Measurements from ENCODE around the gene TMEM198. TPM values are rescaled to one million over a fixed set of nuclear protein-coding genes. Genes with fewer than 3 reads are reported as not detected.
A peak's percentile ranks its signal among the peaks of the same experiment; 100 is the strongest.

Gene TMEM198
- total RNA-seq, 3 donors from 2014 or later: 3.6 to 4.8 (median 4.3) TPM

- Mint-ChIP-seq H3K4me3 (no peak overlapping the region), H3K27me3 (ENCODE audit: low read depth) (peaks cover 42% of the 10 kb centered on the region), H3K9me3 (no peaks in the 10 kb centered on the region), H3K36me3 (ENCODE audit: insufficient read depth) (no peaks in the 10 kb centered on the region), H3K4me1 (ENCODE audit: low read depth) (peaks cover 8% of the 10 kb centered on the region)
- ATAC-seq (no peak), DNase-seq (no peak)
These were observed 12.1 kb downstream of the TMEM198 start for GRCh38 chr2:219555956-219556355.

GRCh38 chr2:219556413-219556812 is 12.6 kb downstream of the TMEM198 start:
- H3K9me3 Mint-ChIP-seq: no peaks in the 10 kb centered on the region
- ATAC-seq: no peak
- no peak overlapping the region for H3K4me3 Mint-ChIP-seq
- H3K36me3 Mint-ChIP-seq (ENCODE audit: insufficient read depth): no peaks in the 10 kb centered on the region
- peaks cover 8% of the 10 kb centered on the region for H3K4me1 Mint-ChIP-seq (ENCODE audit: low read depth)
- DNase-seq: no peak
- H3K27me3 Mint-ChIP-seq (ENCODE audit: low read depth): peaks cover 40% of the 10 kb centered on the region

DNA sequence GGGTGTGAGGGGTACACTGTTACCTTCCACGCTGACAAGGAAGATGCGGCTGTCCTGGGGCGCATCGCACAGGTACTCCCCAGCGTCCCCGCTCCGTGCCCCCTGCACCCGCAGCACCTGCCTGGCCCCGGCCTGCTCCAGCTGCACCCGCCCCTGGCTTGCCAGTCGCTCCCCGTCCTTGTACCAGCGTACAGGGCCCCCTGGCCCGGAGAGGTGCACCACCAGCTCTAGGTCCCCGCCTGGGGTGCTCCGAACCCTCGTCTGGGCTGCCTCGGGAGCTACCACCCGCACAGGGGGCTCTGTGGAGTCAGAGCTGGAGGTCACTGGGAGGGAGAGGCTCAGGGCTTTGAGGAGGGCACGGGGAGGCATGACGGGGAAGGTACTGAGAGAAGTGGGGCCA is 13.5 kb downstream of the TMEM198 start:
- H3K36me3 Mint-ChIP-seq (ENCODE audit: insufficient read depth): no peaks in the 10 kb centered on the region
- peaks cover 3% of the 10 kb centered on the region for H3K4me1 Mint-ChIP-seq (ENCODE audit: low read depth)
- no peak overlapping the region for H3K4me3 Mint-ChIP-seq
- peaks cover 35% of the 10 kb centered on the region for H3K27me3 Mint-ChIP-seq (ENCODE audit: low read depth)
- DNase-seq: no peak
- H3K9me3 Mint-ChIP-seq: no peaks in the 10 kb centered on the region
- no peak for ATAC-seq

GRCh38 chr2:219557791-219558785 is 14.3 kb downstream of the TMEM198 start:
- ATAC-seq (no peak), DNase-seq (no peak)
- Mint-ChIP-seq H3K27me3 (ENCODE audit: low read depth) (peaks cover 38% of the 10 kb centered on the region), H3K36me3 (ENCODE audit: insufficient read depth) (no peaks in the 10 kb centered on the region), H3K9me3 (no peaks in the 10 kb centered on the region), H3K4me1 (ENCODE audit: low read depth) (peaks cover 3% of the 10 kb centered on the region), H3K4me3 (no peak overlapping the region)

GRCh38 chr2:219559156-219559915 is 15.5 kb downstream of the TMEM198 start:
- ATAC-seq (no peak), DNase-seq (no peak)
- H3K4me1 Mint-ChIP-seq (ENCODE audit: low read depth): no peaks in the 10 kb centered on the region
- H3K4me3 Mint-ChIP-seq: no peak overlapping the region
- peaks cover 27% of the 10 kb centered on the region for H3K27me3 Mint-ChIP-seq (ENCODE audit: low read depth)
- H3K9me3 Mint-ChIP-seq: no peaks in the 10 kb centered on the region
- H3K36me3 Mint-ChIP-seq (ENCODE audit: insufficient read depth): no peaks in the 10 kb centered on the region

DNA sequence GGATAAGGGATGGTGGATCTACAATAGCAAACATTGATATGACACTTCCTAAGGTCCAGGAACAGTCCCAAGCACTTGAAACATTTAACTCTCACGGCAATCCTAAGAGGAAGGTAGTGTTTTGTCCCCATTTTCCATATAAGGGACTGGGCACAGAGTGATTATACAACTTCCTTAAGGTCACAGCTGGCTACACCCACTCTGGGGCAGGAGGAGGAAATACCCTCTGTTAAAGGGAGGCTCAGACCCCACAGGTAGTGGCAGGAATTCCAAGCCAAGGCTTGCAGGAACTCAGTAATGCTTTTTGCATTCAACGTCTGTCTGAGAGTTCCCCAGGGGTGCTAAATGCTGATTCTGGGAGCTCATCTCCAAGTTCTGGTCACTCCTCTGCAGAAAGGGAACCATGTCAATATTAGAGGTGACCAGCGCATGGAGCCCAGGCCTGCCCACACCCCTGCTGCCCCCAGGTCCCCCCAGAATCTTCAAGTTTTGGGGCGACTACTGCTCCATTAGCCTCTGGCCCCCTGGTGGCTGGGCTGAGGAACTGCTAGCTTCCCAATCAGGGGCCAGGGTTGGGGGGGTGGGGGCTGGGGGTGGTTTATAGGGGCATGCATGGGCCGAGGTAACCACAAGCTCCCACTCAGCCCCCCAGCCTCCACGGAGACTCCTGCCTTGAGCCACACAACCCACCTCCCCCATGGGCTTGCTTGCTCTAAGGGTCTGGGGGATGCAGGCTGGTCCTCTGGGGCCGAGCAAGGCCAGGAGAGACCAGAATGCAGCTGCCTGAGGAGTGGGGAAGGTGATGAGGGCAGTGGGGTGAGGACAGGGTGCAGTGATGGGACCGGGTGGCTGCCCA is 16.4 kb downstream of the TMEM198 start:
- Mint-ChIP-seq H3K9me3 (no peaks in the 10 kb centered on the region), H3K27me3 (ENCODE audit: low read depth) (peaks cover 20% of the 10 kb centered on the region), H3K36me3 (ENCODE audit: insufficient read depth) (no peaks in the 10 kb centered on the region), H3K4me3 (no peak overlapping the region), H3K4me1 (ENCODE audit: low read depth) (no peaks in the 10 kb centered on the region)
- ATAC-seq (peak; percentile 43 to 52), DNase-seq (no peak)

GRCh38 chr2:219560893-219561178 is 17.0 kb downstream of the TMEM198 start:
- no peak overlapping the region for H3K4me3 Mint-ChIP-seq
- DNase-seq: no peak
- no peak for ATAC-seq
- H3K27me3 Mint-ChIP-seq (ENCODE audit: low read depth): peaks cover 20% of the 10 kb centered on the region
- H3K9me3 Mint-ChIP-seq: no peaks in the 10 kb centered on the region
- H3K4me1 Mint-ChIP-seq (ENCODE audit: low read depth): no peaks in the 10 kb centered on the region
- no peaks in the 10 kb centered on the region for H3K36me3 Mint-ChIP-seq (ENCODE audit: insufficient read depth)

- Mint-ChIP-seq H3K9me3 (no peaks in the 10 kb centered on the region), H3K27me3 (ENCODE audit: low read depth) (peaks cover 23% of the 10 kb centered on the region), H3K4me3 (no peak overlapping the region), H3K4me1 (ENCODE audit: low read depth) (no peaks in the 10 kb centered on the region), H3K36me3 (ENCODE audit: insufficient read depth) (no peaks in the 10 kb centered on the region)
- ATAC-seq: no peak
- no peak for DNase-seq
These were observed 17.6 kb downstream of the TMEM198 start for GRCh38 chr2:219561179-219562048.

DNA sequence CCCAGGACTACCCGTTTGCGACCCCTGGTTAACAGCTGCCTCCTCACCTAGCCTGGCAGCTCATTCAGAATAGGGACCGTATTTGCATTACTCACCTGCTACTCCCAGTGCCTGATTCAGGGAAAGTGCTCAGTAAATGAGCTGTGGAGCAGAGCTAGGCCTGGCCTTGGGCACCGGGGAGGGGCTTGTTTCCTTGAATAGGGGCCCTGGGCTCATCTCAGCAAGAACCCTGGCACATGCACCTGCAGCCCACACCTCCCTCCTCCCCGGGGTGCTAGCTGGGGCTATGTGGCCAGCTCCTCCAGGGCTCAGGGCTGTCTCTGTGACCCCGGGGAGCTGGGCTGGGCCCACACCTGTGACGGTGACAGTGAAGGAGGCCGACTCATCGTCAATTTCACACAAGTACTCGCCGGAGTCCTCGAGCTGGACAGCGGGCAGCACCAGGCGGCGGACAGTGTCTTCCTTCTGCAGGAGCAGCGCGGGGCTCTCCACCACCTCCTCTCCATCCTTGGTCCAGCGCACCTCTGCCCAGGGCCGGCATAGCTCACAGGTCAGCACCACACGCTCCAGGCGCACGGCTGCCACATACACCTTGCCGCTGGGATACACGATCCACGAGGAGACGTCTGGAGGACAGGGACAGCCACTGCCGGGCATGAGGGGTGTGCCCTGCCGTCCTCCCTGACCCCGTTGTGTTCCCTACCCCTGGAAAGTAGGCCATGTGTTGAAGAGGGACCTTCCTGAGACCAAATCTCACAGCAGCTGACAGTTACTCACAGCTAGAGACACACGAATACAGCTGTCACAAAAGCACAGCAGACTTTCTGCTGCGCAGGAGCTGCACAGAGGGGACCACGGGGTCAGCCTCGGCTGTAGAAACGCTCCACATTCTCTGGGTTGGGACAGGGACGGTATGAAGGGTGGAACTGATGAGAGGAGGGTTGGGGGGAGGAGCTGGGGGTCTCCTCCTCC is 18.5 kb downstream of the TMEM198 start:
- no peak overlapping the region for H3K4me3 Mint-ChIP-seq
- no peak for ATAC-seq

GRCh38 chr2:219563271-219563928 is 19.6 kb downstream of the TMEM198 start:
- DNase-seq (no peak), ATAC-seq (no peak)
- Mint-ChIP-seq H3K4me1 (ENCODE audit: low read depth) (no peaks in the 10 kb centered on the region), H3K4me3 (no peak overlapping the region), H3K36me3 (ENCODE audit: insufficient read depth) (no peaks in the 10 kb centered on the region), H3K9me3 (no peaks in the 10 kb centered on the region), H3K27me3 (ENCODE audit: low read depth) (peaks cover 25% of the 10 kb centered on the region)

More for the DNA sequence above, 18.5 kb downstream of the TMEM198 start:
- no peak for DNase-seq
- H3K36me3 Mint-ChIP-seq (ENCODE audit: insufficient read depth): no peaks in the 10 kb centered on the region
- H3K4me1 Mint-ChIP-seq (ENCODE audit: low read depth): no peaks in the 10 kb centered on the region
- peaks cover 20% of the 10 kb centered on the region for H3K27me3 Mint-ChIP-seq (ENCODE audit: low read depth)
- no peaks in the 10 kb centered on the region for H3K9me3 Mint-ChIP-seq

GRCh38 chr2:219565130-219566080 is 21.6 kb downstream of the TMEM198 start:
- DNase-seq (no peak), ATAC-seq (no peak)
- Mint-ChIP-seq H3K4me3 (no peak overlapping the region), H3K9me3 (no peaks in the 10 kb centered on the region), H3K4me1 (ENCODE audit: low read depth) (no peaks in the 10 kb centered on the region), H3K27me3 (ENCODE audit: low read depth) (peaks cover 39% of the 10 kb centered on the region), H3K36me3 (ENCODE audit: insufficient read depth) (no peaks in the 10 kb centered on the region)
